ENCODE data around the gene BCO1. TPM values are rescaled to one million over a fixed set of nuclear protein-coding genes. Genes with fewer than 3 reads are reported as not detected.
A peak's percentile ranks its signal among the peaks of the same experiment; 100 is the strongest.

Gene BCO1
- total RNA-seq, 1 donor from 2014 or later, result not detected

GRCh38 chr16:81284995-81285600 lies 46.6 kb downstream of the BCO1 start:
- H3K36me3 ChIP-seq, result no peaks in the 10 kb centered on the region
- DNase-seq (ENCODE audit: low spot score in 2 of 2), result no peak
- no peaks in the 10 kb centered on the region for H3K27me3 ChIP-seq
- H3K4me1 ChIP-seq, result no peaks in the 10 kb centered on the region
- no peaks in the 10 kb centered on the region for H3K9me3 ChIP-seq
- TF ChIP-seq, protein P1, sequence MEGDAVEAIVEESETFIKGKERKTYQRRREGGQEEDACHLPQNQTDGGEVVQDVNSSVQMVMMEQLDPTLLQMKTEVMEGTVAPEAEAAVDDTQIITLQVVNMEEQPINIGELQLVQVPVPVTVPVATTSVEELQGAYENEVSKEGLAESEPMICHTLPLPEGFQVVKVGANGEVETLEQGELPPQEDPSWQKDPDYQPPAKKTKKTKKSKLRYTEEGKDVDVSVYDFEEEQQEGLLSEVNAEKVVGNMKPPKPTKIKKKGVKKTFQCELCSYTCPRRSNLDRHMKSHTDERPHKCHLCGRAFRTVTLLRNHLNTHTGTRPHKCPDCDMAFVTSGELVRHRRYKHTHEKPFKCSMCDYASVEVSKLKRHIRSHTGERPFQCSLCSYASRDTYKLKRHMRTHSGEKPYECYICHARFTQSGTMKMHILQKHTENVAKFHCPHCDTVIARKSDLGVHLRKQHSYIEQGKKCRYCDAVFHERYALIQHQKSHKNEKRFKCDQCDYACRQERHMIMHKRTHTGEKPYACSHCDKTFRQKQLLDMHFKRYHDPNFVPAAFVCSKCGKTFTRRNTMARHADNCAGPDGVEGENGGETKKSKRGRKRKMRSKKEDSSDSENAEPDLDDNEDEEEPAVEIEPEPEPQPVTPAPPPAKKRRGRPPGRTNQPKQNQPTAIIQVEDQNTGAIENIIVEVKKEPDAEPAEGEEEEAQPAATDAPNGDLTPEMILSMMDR (IDR thresholded peaks at IDR 0.05), result no peak
- intact Hi-C loops (cut with DNase I), result no loop called here
- no peak overlapping the region for H3K27ac ChIP-seq
- H3K4me3 ChIP-seq, result no peak overlapping the region

DNA sequence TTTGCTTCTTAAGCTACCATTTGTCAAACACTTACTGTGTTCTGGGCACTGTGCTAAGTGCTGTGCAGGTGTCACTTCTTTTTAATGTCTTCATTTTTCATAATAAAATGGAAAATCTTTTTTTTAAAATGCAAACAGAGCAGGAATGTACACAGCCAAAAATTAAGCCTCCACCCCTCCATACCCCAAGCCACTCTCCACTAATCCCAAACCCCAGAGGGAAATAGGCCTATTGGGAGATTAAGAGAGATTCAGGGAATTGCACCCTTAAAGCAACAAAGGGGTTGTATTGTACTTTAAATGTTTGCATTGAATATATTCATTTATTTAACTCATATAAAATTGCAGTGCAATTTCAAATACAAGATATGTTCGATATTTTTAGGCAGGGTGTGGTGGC lies 47.7 kb downstream of the BCO1 start:
- H3K4me3 ChIP-seq, result no peak overlapping the region
- intact Hi-C loops (cut with DNase I), result no loop called here
- no peaks in the 10 kb centered on the region for H3K36me3 ChIP-seq
- H3K27ac ChIP-seq, result no peak overlapping the region
- no peak for DNase-seq (ENCODE audit: low spot score in 2 of 2)
- no peaks in the 10 kb centered on the region for H3K27me3 ChIP-seq
- H3K9me3 ChIP-seq, result no peaks in the 10 kb centered on the region
- TF ChIP-seq, protein P1 (IDR thresholded peaks at IDR 0.05), result no peak
- no peaks in the 10 kb centered on the region for H3K4me1 ChIP-seq

- intact Hi-C loops (cut with DNase I), result no loop called here
- no peaks in the 10 kb centered on the region for H3K36me3 ChIP-seq
- no peak overlapping the region for H3K4me3 ChIP-seq
- no peaks in the 10 kb centered on the region for H3K9me3 ChIP-seq
- H3K27me3 ChIP-seq, result no peaks in the 10 kb centered on the region
- TF ChIP-seq, protein P1 (IDR thresholded peaks at IDR 0.05), result no peak
- DNase-seq (ENCODE audit: low spot score in 2 of 2), result peak in 1 of 2 donors; percentile 52
- H3K27ac ChIP-seq, result no peak overlapping the region
- H3K4me1 ChIP-seq, result no peaks in the 10 kb centered on the region
These were observed 52.6 kb downstream of the BCO1 start for GRCh38 chr16:81291117-81291516.

DNA sequence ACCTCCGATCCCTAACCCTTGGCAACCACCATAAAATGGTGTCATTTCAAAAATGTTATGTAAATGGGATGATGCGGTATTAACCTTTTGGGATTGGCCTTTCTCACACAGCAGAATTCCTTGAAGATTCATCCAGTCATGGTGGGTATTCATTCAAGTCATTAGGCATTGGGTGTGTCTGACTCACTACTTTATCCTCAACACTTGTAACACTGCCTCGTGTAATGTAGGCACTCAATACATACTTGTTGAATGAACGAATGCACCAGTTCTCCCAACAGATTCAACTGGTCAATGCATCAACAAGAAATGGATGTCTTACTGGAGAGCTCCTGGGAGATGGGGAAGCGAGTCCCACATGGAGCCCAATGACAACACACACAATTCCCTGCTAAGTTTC lies 54.4 kb downstream of the BCO1 start:
- H3K4me3 ChIP-seq, result no peak overlapping the region

GRCh38 chr16:81293909-81294802 lies 55.7 kb downstream of the BCO1 start:
- Histone ChIP-seq H3K9me3 (no peaks in the 10 kb centered on the region), H3K27me3 (no peaks in the 10 kb centered on the region), H3K4me3 (no peak overlapping the region), H3K36me3 (no peaks in the 10 kb centered on the region), H3K27ac (no peak overlapping the region), H3K4me1 (no peaks in the 10 kb centered on the region)
- TF ChIP-seq, protein P1 (IDR thresholded peaks at IDR 0.05), result no peak
- DNase-seq (ENCODE audit: low spot score in 2 of 2), result no peak
- intact Hi-C loops (cut with DNase I), result no loop called here

More for the DNA sequence above, 54.4 kb downstream of the BCO1 start:
- TF ChIP-seq, protein P1 (IDR thresholded peaks at IDR 0.05), result no peak
- intact Hi-C loops (cut with DNase I), result no loop called here
- H3K4me1 ChIP-seq, result no peaks in the 10 kb centered on the region
- no peak overlapping the region for H3K27ac ChIP-seq
- H3K27me3 ChIP-seq, result no peaks in the 10 kb centered on the region
- H3K9me3 ChIP-seq, result no peaks in the 10 kb centered on the region
- peak in 1 of 2 donors; percentile 5 for DNase-seq (ENCODE audit: low spot score in 2 of 2)
- H3K36me3 ChIP-seq, result no peaks in the 10 kb centered on the region
